H1 (cell line): Measurements from ENCODE around the gene KIN. TPM values are rescaled to one million over a fixed set of nuclear protein-coding genes. Genes with fewer than 3 reads are reported as not detected.

ENCODE experiments used
- CBX5 ChIP-seq: fragments of 300-800, 300-1000 bp; sonication (generic); IDR thresholded peaks from 2 replicates; pipeline ENCODE4 v1.7.1; 2016; ENCODE audit warnings: antibody characterized with exemption, low read length, low read depth
- EGR1 ChIP-seq: IDR thresholded peaks from 2 replicates; pipeline ENCODE4 v1.6.1; 2011; ENCODE audit warnings: low read depth, low read length, borderline replicate concordance
- FOSL1 ChIP-seq: IDR thresholded peaks from 2 replicates; pipeline ENCODE4 v1.6.1; 2011; ENCODE audit warnings: mild to moderate bottlenecking, low read depth, low read length, moderate library complexity; ENCODE audit not compliant: insufficient read depth
- polyA plus RNA-seq, 7 experiments: library from polyadenylated mRNA; depleted of rRNA in 3 of 7; stranded (reverse) in 5 of 7; unstranded in 2 of 7; fragments of >200 nt in 5 of 7; fragments of 200-250 nt in 2 of 7; gene quantifications; 1 replicate in 5 of 7; 2 replicates in 1 of 7; 4 replicates in 1 of 7; pipeline versions ENCODE4 v1.2.1 to v1.2.3, GENCODE V29; 2011 to 2013; ENCODE audit warnings: missing spikeins in 2 of 7, mixed read lengths in 2 of 7
- total RNA-seq: library from RNA; stranded (reverse); fragmentation: NEBNext Ultra II Directional; extraction: Animal tissue kit (Norgen Biotek cat#: 25700); gene quantifications from 2 replicates; pipeline ENCODE4 v1.2.1, GENCODE V29; 2021

Gene KIN
- total and polyA plus RNA-seq, 2 of the 8 experiments (the other 6 are each of a cell fraction or from before 2014, with no cell fraction given) = 3.7 to 16.5 TPM

DNA sequence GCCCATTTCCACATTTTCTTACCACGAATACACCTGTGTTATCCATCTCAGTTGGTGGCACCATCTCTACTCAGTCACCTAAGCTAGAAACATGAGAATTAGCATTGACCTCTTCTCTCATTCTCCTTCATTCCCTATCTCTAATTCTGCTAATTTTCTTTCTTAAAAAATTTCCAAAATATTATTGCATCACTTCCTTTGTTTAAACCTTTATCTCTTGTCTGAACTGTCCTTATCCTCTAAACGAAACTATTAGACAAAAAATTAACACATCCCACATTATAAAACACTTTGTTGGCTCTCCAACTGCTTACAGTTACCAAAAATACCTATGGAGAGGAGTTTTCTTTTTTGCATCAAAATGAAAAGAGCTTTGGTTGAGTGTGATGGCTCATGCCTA, 48.8 kb upstream of the KIN start (continued):
- TF ChIP-seq CBX5 = no peak
- no peak for TF ChIP-seq FOSL1
- no peak for TF ChIP-seq EGR1
